Thyroid gland (tissue), 4 donors: Measurements from ENCODE around the gene OR13C5. TPM values are rescaled to one million over a fixed set of nuclear protein-coding genes. Genes with fewer than 3 reads are reported as not detected.
"Not testable (repeated sequence)": the region's sequence is repeated elsewhere in the genome, so short reads cannot be mapped to it uniquely, and the experiment has no call there.

Experiments used
- DNase-seq, 2 donors: peaks; one replicate each; pipeline ENCODE4 v3.0.0-alpha.2; 2019
- H3K27ac ChIP-seq, 3 donors: fragments of 200-600 bp; sonication (generic); 1 replicate in 2 of 3; 2 replicates in 1 of 3; pipeline ENCODE4 v1.5.1; 2016 to 2019; ENCODE audit warnings: mild to moderate bottlenecking in 1 of 3, moderate library complexity in 1 of 3
- H3K27me3 ChIP-seq: fragments of 200-600 bp; sonication (generic); one replicate; pipeline ENCODE4 v1.5.1; 2019
- H3K36me3 ChIP-seq, 2 donors: fragments of 200-600 bp; sonication (generic); one replicate each; pipeline ENCODE4 v1.5.1; 2016 to 2019
- H3K4me1 ChIP-seq, 2 donors: fragments of 200-600 bp; sonication (generic); one replicate each; pipeline ENCODE4 v1.5.1; 2017 to 2019
- H3K4me3 ChIP-seq, 3 donors: fragments of 200-600 bp; sonication (generic); replicated peaks in 1 of 3; 1 replicate in 2 of 3; 2 replicates in 1 of 3; pipeline ENCODE4 v1.5.1; 2016; ENCODE audit warnings: mild to moderate bottlenecking in 1 of 3
- H3K9me3 ChIP-seq: fragments of 200-600 bp; sonication (generic); one replicate; pipeline ENCODE4 v1.5.1; 2017
- POLR2A ChIP-seq, 2 donors: fragments of 450-650 bp; IDR thresholded peaks; one replicate each; pipeline ENCODE4 v1.6.1; 2017; ENCODE audit warnings: antibody characterized with exemption in 2 of 2, mild to moderate bottlenecking in 2 of 2, moderate library complexity in 1 of 2
- WGBS, 2 donors: methylation state at CpG; one replicate each; pipeline ENCODE4 v1.1.5; 2017; 5-methylcytosine and 5-hydroxymethylcytosine counted together
- intact Hi-C: fragments of 100-400 bp; cut with DNase I; formaldehyde crosslinking; loops from one replicate; pipeline ENCODE4 v1.15.1; 2023
- total RNA-seq, 4 donors: library from RNA; depleted of rRNA; stranded (reverse); fragments of >200 nt; gene quantifications; one replicate each; pipeline ENCODE4 v1.2.3, GENCODE V29; 2016
- TF ChIP-seq, protein P1 (sequence below), 6 experiments: fragments of 200-600 bp in 3 of 6; fragments of 450-650 bp in 3 of 6; sonication (generic) in 3 of 6; IDR thresholded peaks; one replicate each; pipeline ENCODE4 v1.5.1; 2016 to 2019; ENCODE audit warnings: antibody characterized with exemption in 6 of 6, mild to moderate bottlenecking in 2 of 6, inconsistent platforms in 1 of 6, moderate library complexity in 1 of 6

Gene OR13C5
- total RNA-seq, 4 donors from 2014 or later: not detected

GRCh38 chr9:104611213-104611612 is 12.0 kb upstream of the OR13C5 start:
- H3K9me3 ChIP-seq: no peaks in the 10 kb centered on the region
- no peaks in the 10 kb centered on the region for H3K27me3 ChIP-seq
- no peak overlapping the region for H3K4me3 ChIP-seq
- no peaks in the 10 kb centered on the region for H3K4me1 ChIP-seq
- H3K27ac ChIP-seq: no peak overlapping the region
- 86 to 87% methylated on average over 2 of the region's 2 CpGs for WGBS, 2 donors
- no peaks in the 10 kb centered on the region for H3K36me3 ChIP-seq
- intact Hi-C loops: no loop called here
- TF ChIP-seq, protein P1, sequence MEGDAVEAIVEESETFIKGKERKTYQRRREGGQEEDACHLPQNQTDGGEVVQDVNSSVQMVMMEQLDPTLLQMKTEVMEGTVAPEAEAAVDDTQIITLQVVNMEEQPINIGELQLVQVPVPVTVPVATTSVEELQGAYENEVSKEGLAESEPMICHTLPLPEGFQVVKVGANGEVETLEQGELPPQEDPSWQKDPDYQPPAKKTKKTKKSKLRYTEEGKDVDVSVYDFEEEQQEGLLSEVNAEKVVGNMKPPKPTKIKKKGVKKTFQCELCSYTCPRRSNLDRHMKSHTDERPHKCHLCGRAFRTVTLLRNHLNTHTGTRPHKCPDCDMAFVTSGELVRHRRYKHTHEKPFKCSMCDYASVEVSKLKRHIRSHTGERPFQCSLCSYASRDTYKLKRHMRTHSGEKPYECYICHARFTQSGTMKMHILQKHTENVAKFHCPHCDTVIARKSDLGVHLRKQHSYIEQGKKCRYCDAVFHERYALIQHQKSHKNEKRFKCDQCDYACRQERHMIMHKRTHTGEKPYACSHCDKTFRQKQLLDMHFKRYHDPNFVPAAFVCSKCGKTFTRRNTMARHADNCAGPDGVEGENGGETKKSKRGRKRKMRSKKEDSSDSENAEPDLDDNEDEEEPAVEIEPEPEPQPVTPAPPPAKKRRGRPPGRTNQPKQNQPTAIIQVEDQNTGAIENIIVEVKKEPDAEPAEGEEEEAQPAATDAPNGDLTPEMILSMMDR (IDR thresholded peaks at IDR 0.05): no peak
- TF ChIP-seq POLR2A (IDR thresholded peaks at IDR 0.05): no peak
- no peak for DNase-seq

DNA sequence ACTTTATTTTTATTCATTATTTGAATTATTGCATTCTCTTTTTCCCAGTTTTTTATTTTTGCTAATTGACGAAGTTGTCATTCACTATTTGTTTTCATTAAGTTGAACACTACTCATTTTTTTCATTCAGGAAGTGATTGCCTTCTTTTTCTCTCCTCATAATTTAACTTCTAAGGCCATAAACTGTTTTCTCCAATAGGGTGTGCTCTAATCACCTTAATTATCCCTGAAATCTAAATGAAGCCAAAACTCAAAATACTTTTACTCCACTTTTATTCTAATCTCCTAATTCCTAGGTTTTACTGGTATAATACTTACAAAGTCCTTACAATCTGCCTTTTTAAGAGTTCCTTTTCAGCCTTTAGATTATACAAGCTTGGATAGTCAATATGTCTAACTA is 9.1 kb upstream of the OR13C5 start:
- Histone ChIP-seq H3K4me1 (no peaks in the 10 kb centered on the region), H3K27ac (no peak overlapping the region), H3K9me3 (no peaks in the 10 kb centered on the region), H3K36me3 (no peaks in the 10 kb centered on the region), H3K27me3 (no peaks in the 10 kb centered on the region), H3K4me3 (no peak overlapping the region)
- no peak for DNase-seq
- WGBS, 2 donors: 40 to 48% methylated on average over 1 of the region's 1 CpG
- intact Hi-C loops: no loop called here
- TF ChIP-seq POLR2A (IDR thresholded peaks at IDR 0.05): no peak
- TF ChIP-seq, protein P1 (IDR thresholded peaks at IDR 0.05): no peak

- Histone ChIP-seq H3K27me3 (no peaks in the 10 kb centered on the region), H3K9me3 (no peaks in the 10 kb centered on the region), H3K4me3 (no peak overlapping the region), H3K4me1 (no peaks in the 10 kb centered on the region), H3K36me3 (no peaks in the 10 kb centered on the region), H3K27ac (no peak overlapping the region)
- intact Hi-C loops: no loop called here
- no peak for DNase-seq
- 84 to 87% methylated on average over 2 of the region's 2 CpGs for WGBS, 2 donors
- TF ChIP-seq, protein P1 (IDR thresholded peaks at IDR 0.05): no peak
- no peak for TF ChIP-seq POLR2A (IDR thresholded peaks at IDR 0.05)
These were observed 6.9 kb upstream of the OR13C5 start for GRCh38 chr9:104606152-104606551.

GRCh38 chr9:104605527-104605926 is 6.3 kb upstream of the OR13C5 start, which contains the start of gene OR13C2:
OR13C2 (minus strand) TSS chr9:104605627; CDS start chr9:104605627, 0 bp downstream.
- H3K4me3 ChIP-seq, intact Hi-C loops, H3K27me3 ChIP-seq, H3K9me3 ChIP-seq, DNase-seq, H3K36me3 ChIP-seq, H3K4me1 ChIP-seq, H3K27ac ChIP-seq: not testable (repeated sequence)
- WGBS, 2 donors: 79% methylated on average over 1 of the region's 1 CpG

DNA sequence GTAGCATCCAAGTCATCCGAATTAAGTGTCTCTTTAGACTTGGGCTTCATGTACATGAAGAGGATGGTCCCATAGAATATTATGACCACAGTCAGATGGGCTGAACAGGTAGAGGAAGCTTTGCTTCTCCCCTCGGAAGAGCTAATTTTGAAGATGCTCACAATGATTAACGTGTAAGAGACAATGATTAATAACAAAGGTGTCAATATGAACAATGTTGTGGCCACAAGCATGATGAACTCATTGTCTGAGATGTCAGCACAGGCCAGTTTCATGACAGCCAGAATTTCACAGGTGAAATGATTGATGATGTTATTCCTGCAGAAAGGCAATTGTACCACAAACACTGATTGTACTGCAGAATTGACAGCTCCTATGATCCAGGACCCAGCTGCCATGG is 5.6 kb upstream of the OR13C5 start:
- no peak for DNase-seq
- H3K4me3 ChIP-seq: no peak overlapping the region
- no peaks in the 10 kb centered on the region for H3K36me3 ChIP-seq
- no peaks in the 10 kb centered on the region for H3K27me3 ChIP-seq
- intact Hi-C loops: no loop called here
- H3K27ac ChIP-seq: no peak overlapping the region
- TF ChIP-seq, protein P1 (IDR thresholded peaks at IDR 0.05): no peak
- TF ChIP-seq POLR2A (IDR thresholded peaks at IDR 0.05): no peak
- H3K9me3 ChIP-seq: no peaks in the 10 kb centered on the region
- H3K4me1 ChIP-seq: no peaks in the 10 kb centered on the region
- WGBS, 2 donors: 75 to 87% methylated on average over 3 of the region's 3 CpGs

DNA sequence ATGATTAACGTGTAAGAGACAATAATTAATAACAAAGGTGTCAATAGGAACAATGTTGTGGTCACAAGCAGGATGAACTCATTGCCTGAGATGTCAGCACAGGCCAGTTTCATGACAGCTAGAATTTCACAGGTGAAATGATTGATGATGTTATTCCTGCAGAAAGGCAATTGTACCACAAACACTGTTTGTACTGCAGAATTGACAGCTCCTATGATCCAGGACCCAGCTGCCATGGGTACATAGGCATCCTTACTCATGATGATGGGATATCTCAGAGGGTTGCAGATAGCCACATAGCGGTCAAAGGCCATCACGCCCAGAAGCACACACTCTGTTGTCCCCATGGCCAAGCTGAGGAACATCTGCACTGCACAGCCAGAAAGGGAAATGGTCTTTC is 464 bp downstream of the OR13C5 start:
- 63 to 67% methylated on average over 1 to 2 of the region's 3 CpGs for whole genome bisulfite sequencing, 2 donors
- H3K9me3 ChIP-seq, intact Hi-C loops, H3K4me3 ChIP-seq, DNase-seq, H3K36me3 ChIP-seq, H3K4me1 ChIP-seq, H3K27ac ChIP-seq, H3K27me3 ChIP-seq: not testable (repeated sequence)
